ENCODE measurements around the gene ADRA2A. TPM values are rescaled to one million over a fixed set of nuclear protein-coding genes. Genes with fewer than 3 reads are reported as not detected.

The ADRA2A gene
- total RNA-seq, 1 donor from 2014 or later: 4.9 TPM

- no peaks in the 10 kb centered on the region for H3K36me3 Mint-ChIP-seq
- no peak for DNase-seq (ENCODE audit: low spot score in 2 of 2, unreplicated experiment in 2 of 2)
- no peak overlapping the region for H3K27ac Mint-ChIP-seq
- TF ChIP-seq CTCF (IDR thresholded peaks at IDR 0.05; ENCODE audit: unreplicated experiment): no peak
- H3K4me1 Mint-ChIP-seq: peaks cover 16% of the 10 kb centered on the region
- no peaks in the 10 kb centered on the region for H3K9me3 Mint-ChIP-seq
- H3K27me3 Mint-ChIP-seq (ENCODE audit: low read depth): peaks cover 81% of the 10 kb centered on the region
- peak overlapping the region; percentile 54 for H3K4me3 Mint-ChIP-seq
These were observed 3.0 kb downstream of the ADRA2A start for GRCh38 chr10:111079781-111080180.

- H3K27me3 Mint-ChIP-seq (ENCODE audit: low read depth): peaks cover 80% of the 10 kb centered on the region
- H3K4me3 Mint-ChIP-seq: peak overlapping the region; percentile 54
- H3K36me3 Mint-ChIP-seq: no peaks in the 10 kb centered on the region
- H3K4me1 Mint-ChIP-seq: peaks cover 16% of the 10 kb centered on the region
- H3K27ac Mint-ChIP-seq: no peak overlapping the region
- TF ChIP-seq CTCF (IDR thresholded peaks at IDR 0.05; ENCODE audit: unreplicated experiment): no peak
- DNase-seq (ENCODE audit: low spot score in 2 of 2, unreplicated experiment in 2 of 2): no peak
- no peaks in the 10 kb centered on the region for H3K9me3 Mint-ChIP-seq
These were observed 3.4 kb downstream of the ADRA2A start for GRCh38 chr10:111080224-111080623.

GRCh38 chr10:111081595-111081994 lies 4.8 kb downstream of the ADRA2A start:
- H3K9me3 Mint-ChIP-seq: no peaks in the 10 kb centered on the region
- DNase-seq (ENCODE audit: low spot score in 2 of 2, unreplicated experiment in 2 of 2): no peak
- no peak for TF ChIP-seq CTCF (IDR thresholded peaks at IDR 0.05; ENCODE audit: unreplicated experiment)
- no peak overlapping the region for H3K4me3 Mint-ChIP-seq
- peaks cover 14% of the 10 kb centered on the region for H3K4me1 Mint-ChIP-seq
- H3K27me3 Mint-ChIP-seq (ENCODE audit: low read depth): peaks cover 78% of the 10 kb centered on the region
- no peak overlapping the region for H3K27ac Mint-ChIP-seq
- no peaks in the 10 kb centered on the region for H3K36me3 Mint-ChIP-seq

- Mint-ChIP-seq H3K36me3 (no peaks in the 10 kb centered on the region), H3K4me1 (peaks cover 13% of the 10 kb centered on the region), H3K27ac (no peak overlapping the region), H3K27me3 (ENCODE audit: low read depth) (peaks cover 81% of the 10 kb centered on the region), H3K9me3 (no peaks in the 10 kb centered on the region), H3K4me3 (no peak overlapping the region)
- TF ChIP-seq CTCF (IDR thresholded peaks at IDR 0.05; ENCODE audit: unreplicated experiment): no peak
- no peak for DNase-seq (ENCODE audit: low spot score in 2 of 2, unreplicated experiment in 2 of 2)
These were observed 5.5 kb downstream of the ADRA2A start for GRCh38 chr10:111082102-111082975.

GRCh38 chr10:111083222-111084095 lies 6.6 kb downstream of the ADRA2A start:
- DNase-seq (ENCODE audit: low spot score in 2 of 2, unreplicated experiment in 2 of 2): peak in 1 of 2 experiments; percentile 25
- H3K36me3 Mint-ChIP-seq: no peaks in the 10 kb centered on the region
- H3K9me3 Mint-ChIP-seq: no peaks in the 10 kb centered on the region
- H3K4me1 Mint-ChIP-seq: peaks cover 11% of the 10 kb centered on the region
- TF ChIP-seq CTCF (IDR thresholded peaks at IDR 0.05; ENCODE audit: unreplicated experiment): no peak
- no peak overlapping the region for H3K4me3 Mint-ChIP-seq
- H3K27ac Mint-ChIP-seq: no peak overlapping the region
- peaks cover 76% of the 10 kb centered on the region for H3K27me3 Mint-ChIP-seq (ENCODE audit: low read depth)

All from mesothelial cell of epicardium (in vitro differentiated cells).